ENCODE results near the gene SORCS2. TPM values are rescaled to one million over a fixed set of nuclear protein-coding genes. Genes with fewer than 3 reads are reported as not detected.

Gene SORCS2
- total and polyA plus RNA-seq, 2 experiments from 2014 or later: 0.92 to 6.9 TPM

DNA sequence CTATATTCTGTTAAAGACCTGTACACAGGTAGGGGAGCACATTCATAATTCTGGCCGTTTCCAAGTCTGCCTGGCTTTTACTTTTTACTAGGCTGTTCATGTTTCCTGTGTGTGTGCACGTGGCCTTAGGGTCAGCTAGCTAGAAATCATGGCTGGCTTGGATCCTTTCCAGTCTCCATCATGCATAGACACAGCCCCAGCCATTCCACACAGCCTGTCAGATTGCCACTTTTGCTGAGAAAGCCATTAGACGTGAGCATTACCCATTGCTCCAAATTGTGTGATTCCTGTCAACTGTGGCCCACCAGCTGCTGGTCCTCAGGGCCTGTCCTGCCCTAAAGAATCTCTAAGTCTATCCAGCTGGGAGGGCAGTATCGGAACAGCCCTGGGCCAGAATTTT lies 11.4 kb upstream of the SORCS2 start:
- Histone ChIP-seq H3K27ac (no peak overlapping the region), H3K9me3 (ENCODE audit: low read depth) (no peaks in the 10 kb centered on the region), H3K27me3 (peaks cover 2% of the 10 kb centered on the region), H3K4me3 (no peak overlapping the region), H3K36me3 (no peaks in the 10 kb centered on the region), H3K4me1 (ENCODE audit: low read depth) (no peaks in the 10 kb centered on the region)
- DNase-seq (ENCODE audit: low read depth in 1 of 2, low spot score in 1 of 2): no peak
- TF ChIP-seq, protein P1, sequence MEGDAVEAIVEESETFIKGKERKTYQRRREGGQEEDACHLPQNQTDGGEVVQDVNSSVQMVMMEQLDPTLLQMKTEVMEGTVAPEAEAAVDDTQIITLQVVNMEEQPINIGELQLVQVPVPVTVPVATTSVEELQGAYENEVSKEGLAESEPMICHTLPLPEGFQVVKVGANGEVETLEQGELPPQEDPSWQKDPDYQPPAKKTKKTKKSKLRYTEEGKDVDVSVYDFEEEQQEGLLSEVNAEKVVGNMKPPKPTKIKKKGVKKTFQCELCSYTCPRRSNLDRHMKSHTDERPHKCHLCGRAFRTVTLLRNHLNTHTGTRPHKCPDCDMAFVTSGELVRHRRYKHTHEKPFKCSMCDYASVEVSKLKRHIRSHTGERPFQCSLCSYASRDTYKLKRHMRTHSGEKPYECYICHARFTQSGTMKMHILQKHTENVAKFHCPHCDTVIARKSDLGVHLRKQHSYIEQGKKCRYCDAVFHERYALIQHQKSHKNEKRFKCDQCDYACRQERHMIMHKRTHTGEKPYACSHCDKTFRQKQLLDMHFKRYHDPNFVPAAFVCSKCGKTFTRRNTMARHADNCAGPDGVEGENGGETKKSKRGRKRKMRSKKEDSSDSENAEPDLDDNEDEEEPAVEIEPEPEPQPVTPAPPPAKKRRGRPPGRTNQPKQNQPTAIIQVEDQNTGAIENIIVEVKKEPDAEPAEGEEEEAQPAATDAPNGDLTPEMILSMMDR (IDR thresholded peaks at IDR 0.05; ENCODE audit: low read depth, low read length): no peak

DNA sequence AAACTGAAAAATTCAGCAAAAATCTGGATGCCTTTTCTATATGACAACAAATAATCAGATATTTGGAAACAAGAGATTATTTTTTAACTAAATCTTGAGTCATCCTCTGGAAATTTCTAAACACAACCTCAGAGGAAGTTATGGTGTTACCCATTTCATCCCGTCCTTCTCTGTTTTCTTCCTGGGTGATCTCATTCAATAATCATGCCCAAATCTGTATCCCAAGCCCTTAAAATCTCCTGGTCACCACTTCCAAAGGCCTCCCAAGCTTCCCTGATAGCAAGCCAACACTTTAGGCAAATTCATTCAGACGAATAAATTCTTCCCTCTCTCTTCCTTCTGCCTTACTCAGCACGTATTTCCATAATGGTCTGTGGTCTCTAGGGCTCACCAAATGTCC lies 9.7 kb upstream of the SORCS2 start:
- TF ChIP-seq, protein P1 (IDR thresholded peaks at IDR 0.05; ENCODE audit: low read depth, low read length): no peak
- no peaks in the 10 kb centered on the region for H3K4me1 ChIP-seq (ENCODE audit: low read depth)
- H3K4me3 ChIP-seq: no peak overlapping the region

DNA sequence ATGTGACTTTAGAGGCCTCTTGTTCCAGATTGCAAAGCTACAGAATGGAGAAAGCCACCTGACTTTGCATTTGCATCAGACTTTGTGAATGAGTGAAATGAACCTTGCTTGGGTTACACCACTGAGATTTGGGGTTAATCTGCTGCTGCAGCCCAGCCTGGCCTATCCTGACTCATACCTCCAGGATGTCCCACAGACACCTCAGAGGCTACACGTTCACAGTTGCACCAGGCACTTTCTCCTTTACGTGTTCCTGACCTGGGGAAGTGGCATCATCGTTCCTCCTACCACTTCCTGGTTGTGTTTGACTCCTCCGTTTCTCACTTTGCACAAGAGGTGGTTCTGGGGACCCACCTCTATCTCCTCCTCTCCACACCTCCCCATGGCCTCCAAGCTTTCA lies 9.2 kb upstream of the SORCS2 start:
- Histone ChIP-seq H3K4me3 (no peak overlapping the region), H3K4me1 (ENCODE audit: low read depth) (no peaks in the 10 kb centered on the region), H3K27ac (no peak overlapping the region), H3K9me3 (ENCODE audit: low read depth) (no peaks in the 10 kb centered on the region), H3K27me3 (peaks cover 7% of the 10 kb centered on the region), H3K36me3 (no peaks in the 10 kb centered on the region)
- DNase-seq (ENCODE audit: low read depth in 1 of 2, low spot score in 1 of 2): no peak
- TF ChIP-seq, protein P1 (IDR thresholded peaks at IDR 0.05; ENCODE audit: low read depth, low read length): no peak

More for the DNA sequence above, 9.7 kb upstream of the SORCS2 start:
- Histone ChIP-seq H3K27me3 (peaks cover 2% of the 10 kb centered on the region), H3K27ac (no peak overlapping the region), H3K36me3 (no peaks in the 10 kb centered on the region), H3K9me3 (ENCODE audit: low read depth) (no peaks in the 10 kb centered on the region)
- no peak for DNase-seq (ENCODE audit: low read depth in 1 of 2, low spot score in 1 of 2)

DNA sequence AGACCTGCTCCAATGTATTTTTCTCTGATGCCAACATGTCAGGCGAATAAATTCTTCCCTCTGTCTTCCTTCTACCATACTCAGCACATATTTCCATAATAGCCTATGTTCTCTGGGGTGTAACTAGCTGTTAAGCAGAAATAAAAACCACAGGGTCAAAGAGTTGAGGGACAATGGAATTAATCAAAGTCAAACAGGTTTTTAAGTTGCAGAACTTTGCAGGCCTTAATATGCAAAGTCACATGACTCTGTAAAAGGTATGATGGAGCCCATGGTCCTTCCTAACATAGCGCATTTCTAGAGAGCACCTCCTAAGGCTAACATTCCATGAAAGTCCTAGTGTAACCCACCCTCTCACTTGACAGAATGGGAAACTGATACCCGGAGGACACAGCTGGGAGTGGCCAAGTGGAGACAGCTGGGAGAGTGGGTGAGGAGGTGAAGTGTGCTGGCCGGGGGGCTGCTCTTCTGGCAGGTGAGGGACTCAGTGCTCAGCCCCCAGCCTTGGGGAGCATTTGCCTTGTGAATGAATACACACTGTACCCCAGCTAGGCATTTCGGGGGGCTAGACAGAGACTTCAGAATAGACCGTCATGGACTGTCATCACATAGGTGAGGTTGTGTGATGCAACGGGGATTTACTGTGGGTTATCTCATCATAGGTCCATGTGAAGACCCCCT lies 8.4 kb upstream of the SORCS2 start:
- no peak overlapping the region for H3K4me3 ChIP-seq
- TF ChIP-seq, protein P1 (IDR thresholded peaks at IDR 0.05; ENCODE audit: low read depth, low read length): no peak
- H3K9me3 ChIP-seq (ENCODE audit: low read depth): no peaks in the 10 kb centered on the region
- peaks cover 14% of the 10 kb centered on the region for H3K27me3 ChIP-seq
- H3K27ac ChIP-seq: no peak overlapping the region
- no peak for DNase-seq (ENCODE audit: low read depth in 1 of 2, low spot score in 1 of 2)
- H3K4me1 ChIP-seq (ENCODE audit: low read depth): no peaks in the 10 kb centered on the region
- H3K36me3 ChIP-seq: no peaks in the 10 kb centered on the region

DNA sequence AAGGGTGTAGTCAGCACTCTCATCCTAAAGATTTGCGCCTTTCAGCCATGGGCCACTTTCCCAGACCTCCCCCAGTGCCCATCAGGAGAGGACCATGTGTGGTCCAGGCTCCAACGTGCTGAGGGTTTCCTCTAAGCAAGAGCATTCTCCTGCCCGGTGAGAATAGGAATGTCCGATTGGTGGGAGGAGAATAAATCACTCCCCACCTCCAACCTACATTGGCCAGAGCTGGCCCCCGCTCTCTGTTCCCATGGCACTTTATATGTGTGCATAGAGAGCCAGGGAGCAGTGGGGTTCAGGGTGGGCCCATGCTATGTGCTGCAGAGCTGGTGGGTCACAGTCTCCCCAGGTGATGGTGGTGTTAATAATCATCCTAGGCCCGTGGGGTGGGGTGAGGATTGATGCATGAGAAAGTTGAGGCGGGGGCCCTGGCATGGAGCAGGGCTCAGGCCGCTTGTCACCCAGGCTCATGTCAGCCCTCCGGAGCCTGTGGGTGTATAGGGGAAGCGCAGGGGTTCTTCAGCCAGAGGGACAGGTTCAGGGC lies 6.8 kb upstream of the SORCS2 start:
- peaks cover 31% of the 10 kb centered on the region for H3K27me3 ChIP-seq
- no peak overlapping the region for H3K4me3 ChIP-seq
- no peak overlapping the region for H3K27ac ChIP-seq
- TF ChIP-seq, protein P1 (IDR thresholded peaks at IDR 0.05; ENCODE audit: low read depth, low read length): no peak
- DNase-seq (ENCODE audit: low read depth in 1 of 2, low spot score in 1 of 2): no peak
- H3K4me1 ChIP-seq (ENCODE audit: low read depth): no peaks in the 10 kb centered on the region
- H3K36me3 ChIP-seq: no peaks in the 10 kb centered on the region
- H3K9me3 ChIP-seq (ENCODE audit: low read depth): no peaks in the 10 kb centered on the region

Data from cardiac muscle cell (in vitro differentiated cells and primary cell).